Karpas-422 (cell line): ENCODE measurements around the gene NDEL1. TPM values are rescaled to one million over a fixed set of nuclear protein-coding genes. Genes with fewer than 3 reads are reported as not detected.

Experiments used
- DNase-seq: peaks from one replicate; pipeline ENCODE4 v3.0.0-alpha.2; 2015
- H2AFZ ChIP-seq: fragments of 200-600 bp; sonication (generic); 2 replicates; pipeline ENCODE4 v1.6.1; 2014; ENCODE audit warnings: antibody characterized with exemption, low read length, mixed read lengths
- H3K27ac ChIP-seq: fragments of 200-600 bp; sonication (generic); 2 replicates; pipeline ENCODE4 v1.5.1; 2014; ENCODE audit warnings: mild to moderate bottlenecking, low read length, moderate library complexity
- H3K27me3 ChIP-seq: fragments of 200-600 bp; sonication (generic); 2 replicates; pipeline ENCODE4 v1.6.1; 2014; ENCODE audit warnings: low read length, mixed read lengths
- H3K36me3 ChIP-seq: fragments of 200-600 bp; sonication (generic); 2 replicates; pipeline ENCODE4 v1.6.1; 2014; ENCODE audit warnings: low read length, mixed read lengths; ENCODE audit not compliant: insufficient read depth
- H3K4me1 ChIP-seq: fragments of 200-600 bp; sonication (generic); 2 replicates; pipeline ENCODE4 v1.6.1; 2014; ENCODE audit warnings: mild to moderate bottlenecking, low read length, mixed read lengths
- H3K4me2 ChIP-seq: fragments of 200-600 bp; sonication (generic); 2 replicates; pipeline ENCODE4 v1.6.1; 2014; ENCODE audit warnings: low read length, low read depth, mild to moderate bottlenecking; ENCODE audit not compliant: poor library complexity, severe bottlenecking
- H3K4me3 ChIP-seq: fragments of 200-600 bp; sonication (generic); 2 replicates; pipeline ENCODE4 v1.5.1; 2014; ENCODE audit warnings: mild to moderate bottlenecking, antibody characterized with exemption, low read length, mixed read lengths
- H3K79me2 ChIP-seq: fragments of 200-600 bp; sonication (generic); 2 replicates; pipeline ENCODE4 v1.6.1; 2014; ENCODE audit warnings: mild to moderate bottlenecking, low read length, mixed read lengths
- H3K9ac ChIP-seq: fragments of 200-600 bp; sonication (generic); 2 replicates; pipeline ENCODE4 v1.6.0; 2014; ENCODE audit warnings: low read length
- H3K9me2 ChIP-seq: fragments of 200-600 bp; sonication (generic), shearing (Covaris generic); replicated peaks from 2 replicates; pipeline ENCODE4 v1.6.0; 2014; ENCODE audit warnings: mild to moderate bottlenecking, low read length, moderate library complexity; ENCODE audit not compliant: insufficient read depth
- H3K9me3 ChIP-seq: fragments of 300-700, 200-600 bp; sonication (generic); 2 replicates; pipeline ENCODE4 v1.6.1; 2014; ENCODE audit warnings: low read length, mixed read lengths
- H4K20me1 ChIP-seq: fragments of 200-600 bp; sonication (generic); 2 replicates; pipeline ENCODE4 v1.6.1; 2014; ENCODE audit warnings: mild to moderate bottlenecking, antibody characterized with exemption, low read length, low read depth; ENCODE audit not compliant: insufficient read depth
- total RNA-seq: library from RNA; depleted of rRNA; stranded (reverse); fragments of >200 nt; shearing (Covaris generic); gene quantifications from 2 replicates; pipeline ENCODE4 v1.2.3, GENCODE V29; 2014; ENCODE audit warnings: low replicate concordance

The NDEL1 gene
- total RNA-seq, 1 experiment from 2014 or later, result 48.6 TPM

DNA sequence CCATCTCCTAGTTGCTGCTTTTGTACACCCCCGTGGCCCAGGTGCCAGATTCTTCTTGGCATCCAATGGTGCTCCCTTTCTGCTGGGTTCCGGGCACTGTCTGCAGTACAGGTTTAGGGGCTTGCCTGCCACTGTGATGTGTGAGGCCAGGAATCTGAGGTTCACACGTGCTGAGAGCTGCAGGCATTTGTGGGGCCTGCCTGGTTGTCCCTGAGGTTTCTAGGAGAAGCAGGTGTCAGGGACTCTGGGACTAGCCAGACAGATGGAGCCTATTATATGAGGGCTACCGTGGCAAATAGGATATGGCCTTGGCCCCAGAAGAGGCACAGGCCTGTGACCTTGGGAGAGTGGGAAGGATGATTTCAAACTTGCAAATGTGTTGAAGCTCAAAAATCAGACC is 29.3 kb downstream of the NDEL1 start:
- H3K79me2 ChIP-seq, result peaks cover 56% of the 10 kb centered on the region
- no peaks in the 10 kb centered on the region for H3K9me2 ChIP-seq
- H3K27me3 ChIP-seq, result no peaks in the 10 kb centered on the region
- H3K36me3 ChIP-seq, result peaks cover 39% of the 10 kb centered on the region
- H3K9ac ChIP-seq, result no peak overlapping the region
- no peaks in the 10 kb centered on the region; the same call in 1 of the 2 replicates for H4K20me1 ChIP-seq
- H3K9me3 ChIP-seq, result no peaks in the 10 kb centered on the region
- H3K4me1 ChIP-seq, result no peaks in the 10 kb centered on the region
- no peak overlapping the region for H3K27ac ChIP-seq
- no peak overlapping the region for H2AFZ ChIP-seq
- H3K4me3 ChIP-seq, result no peak overlapping the region
- no peak overlapping the region for H3K4me2 ChIP-seq
- no peak for DNase-seq

DNA sequence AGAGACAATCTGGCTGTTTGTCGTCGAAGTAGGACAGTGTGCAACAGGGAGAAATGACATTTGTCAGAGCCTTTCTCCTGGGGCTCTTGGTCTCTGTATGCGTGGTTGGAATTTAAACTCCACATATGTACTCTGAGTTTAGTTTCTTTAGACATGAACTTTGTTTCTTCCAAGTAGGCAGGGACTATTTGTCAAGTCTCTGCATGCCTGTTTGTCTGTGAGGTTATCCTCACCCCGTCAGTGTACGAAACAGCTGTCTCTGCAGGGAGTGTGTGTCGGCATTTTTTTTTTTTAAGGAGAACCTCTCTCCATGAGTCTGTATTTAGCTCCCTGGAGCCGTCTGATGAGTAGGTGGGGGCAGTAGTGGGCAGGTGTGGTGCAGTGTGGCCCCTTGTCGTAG is 29.7 kb downstream of the NDEL1 start:
- no peaks in the 10 kb centered on the region; the same call in 1 of the 2 replicates for H4K20me1 ChIP-seq
- H3K9me2 ChIP-seq, result no peaks in the 10 kb centered on the region
- H3K36me3 ChIP-seq, result peaks cover 35% of the 10 kb centered on the region
- DNase-seq, result no peak
- H3K4me1 ChIP-seq, result no peaks in the 10 kb centered on the region
- H2AFZ ChIP-seq, result no peak overlapping the region
- no peak overlapping the region for H3K27ac ChIP-seq
- peaks cover 55% of the 10 kb centered on the region for H3K79me2 ChIP-seq
- H3K4me3 ChIP-seq, result no peak overlapping the region
- H3K9me3 ChIP-seq, result no peaks in the 10 kb centered on the region
- H3K4me2 ChIP-seq, result no peak overlapping the region
- no peaks in the 10 kb centered on the region for H3K27me3 ChIP-seq
- no peak overlapping the region for H3K9ac ChIP-seq

DNA sequence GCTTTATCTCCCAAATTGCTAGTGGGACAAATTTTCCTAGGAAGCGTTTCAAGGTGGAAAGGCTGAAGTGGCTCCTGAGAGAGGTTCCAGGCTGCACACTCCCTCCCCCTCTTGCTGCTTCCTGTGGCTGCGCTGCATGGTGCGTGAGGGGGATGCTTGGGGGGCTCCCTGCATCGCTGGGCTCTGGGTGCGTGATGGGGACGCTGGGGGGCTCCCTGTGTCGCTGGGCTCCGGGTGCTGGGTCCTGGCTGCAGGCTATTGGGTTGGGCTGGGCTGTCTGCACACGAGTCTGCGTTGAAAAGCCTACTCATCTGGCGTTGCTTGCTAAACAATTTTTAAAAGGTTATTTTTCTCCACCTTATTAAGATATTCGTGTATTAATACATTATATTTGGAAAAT is 30.1 kb downstream of the NDEL1 start:
- Histone ChIP-seq H3K79me2 (peaks cover 52% of the 10 kb centered on the region), H3K36me3 (peaks cover 31% of the 10 kb centered on the region), H3K9me2 (no peaks in the 10 kb centered on the region), H3K4me2 (no peak overlapping the region), H3K9ac (no peak overlapping the region), H3K27ac (no peak overlapping the region), H4K20me1 (no peaks in the 10 kb centered on the region; the same call in 1 of the 2 replicates), H3K9me3 (no peaks in the 10 kb centered on the region), H3K4me1 (no peaks in the 10 kb centered on the region), H3K4me3 (no peak overlapping the region), H2AFZ (no peak overlapping the region), H3K27me3 (no peaks in the 10 kb centered on the region)
- DNase-seq, result no peak

DNA sequence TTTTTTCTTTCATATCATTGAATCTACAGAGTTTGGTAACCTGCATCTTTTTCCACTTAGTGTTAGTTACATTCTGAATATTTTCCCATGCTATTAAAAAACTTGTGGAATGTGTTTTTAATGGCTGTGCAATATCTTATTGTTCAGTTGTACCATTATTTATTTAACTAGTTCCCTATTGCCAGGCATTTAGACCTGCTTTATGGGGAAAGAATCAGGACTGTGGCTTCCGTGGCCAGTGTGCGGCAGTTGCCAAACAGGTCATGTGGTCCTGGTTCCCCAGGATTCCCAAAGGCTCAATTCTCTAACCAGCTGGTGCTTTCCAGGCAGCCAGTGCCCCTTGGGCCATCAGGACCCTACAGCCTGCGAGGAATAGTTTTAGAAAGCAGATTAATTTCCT is 30.8 kb downstream of the NDEL1 start:
- H3K4me1 ChIP-seq, result no peaks in the 10 kb centered on the region
- no peak for DNase-seq
- no peak overlapping the region for H2AFZ ChIP-seq
- H3K27ac ChIP-seq, result no peak overlapping the region
- H3K9me2 ChIP-seq, result no peaks in the 10 kb centered on the region
- peaks cover 24% of the 10 kb centered on the region for H3K36me3 ChIP-seq
- no peaks in the 10 kb centered on the region for H3K9me3 ChIP-seq
- H3K27me3 ChIP-seq, result no peaks in the 10 kb centered on the region
- no peak overlapping the region for H3K9ac ChIP-seq
- no peak overlapping the region for H3K4me2 ChIP-seq
- no peak overlapping the region for H3K4me3 ChIP-seq
- H3K79me2 ChIP-seq, result peaks cover 48% of the 10 kb centered on the region
- H4K20me1 ChIP-seq, result no peaks in the 10 kb centered on the region; the same call in 1 of the 2 replicates

DNA sequence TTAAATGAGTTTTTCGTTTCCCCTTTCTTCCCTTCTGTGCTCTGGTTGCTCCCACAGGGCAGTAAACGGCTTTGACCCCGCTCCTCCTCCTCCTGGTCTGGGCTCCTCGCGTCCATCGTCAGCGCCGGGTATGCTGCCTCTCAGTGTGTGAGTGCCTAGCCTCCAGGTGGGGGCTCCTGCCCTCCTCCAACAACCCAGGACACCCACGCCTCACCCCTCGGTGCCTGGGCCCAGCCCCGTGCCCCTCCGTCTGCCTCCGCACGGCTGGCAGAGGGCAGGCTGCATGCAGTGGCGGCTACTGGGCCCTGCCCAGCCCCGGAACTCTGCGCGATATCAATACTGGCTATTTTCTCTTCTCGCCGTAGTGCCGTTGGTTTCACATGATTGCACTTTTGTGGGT is 31.2 kb downstream of the NDEL1 start:
- Histone ChIP-seq H3K27ac (no peak overlapping the region), H3K9me2 (no peaks in the 10 kb centered on the region), H4K20me1 (no peaks in the 10 kb centered on the region; the same call in 1 of the 2 replicates), H3K4me3 (no peak overlapping the region), H3K79me2 (peaks cover 43% of the 10 kb centered on the region), H3K27me3 (no peaks in the 10 kb centered on the region), H3K9me3 (no peaks in the 10 kb centered on the region), H3K4me1 (no peaks in the 10 kb centered on the region), H3K36me3 (peaks cover 21% of the 10 kb centered on the region), H3K4me2 (no peak overlapping the region), H2AFZ (no peak overlapping the region), H3K9ac (no peak overlapping the region)
- no peak for DNase-seq

DNA sequence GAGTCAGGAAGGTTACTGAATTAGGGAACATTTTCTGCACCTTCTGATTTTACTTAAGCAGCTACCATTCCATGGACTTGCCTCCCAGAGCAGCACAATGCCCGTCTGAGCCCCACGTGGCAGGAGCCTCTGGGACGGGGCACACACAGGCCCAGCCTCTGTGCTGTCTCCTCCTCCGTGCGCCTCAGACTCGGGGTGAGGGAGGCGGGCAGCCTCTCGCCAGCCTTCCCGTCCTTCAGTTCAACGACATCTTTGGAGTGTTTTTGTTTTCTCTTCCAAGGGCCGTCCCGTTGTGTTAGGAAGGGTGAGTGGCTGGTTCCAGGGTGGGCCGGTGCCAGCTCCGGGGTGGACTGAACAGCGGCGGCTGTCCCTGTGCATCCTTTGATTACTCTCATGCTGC is 31.8 kb downstream of the NDEL1 start:
- Histone ChIP-seq H2AFZ (no peak overlapping the region), H3K9ac (no peak overlapping the region), H4K20me1 (no peaks in the 10 kb centered on the region; the same call in 1 of the 2 replicates), H3K9me2 (no peaks in the 10 kb centered on the region), H3K79me2 (peaks cover 37% of the 10 kb centered on the region), H3K4me1 (no peaks in the 10 kb centered on the region), H3K27ac (no peak overlapping the region), H3K36me3 (peaks cover 15% of the 10 kb centered on the region), H3K9me3 (no peaks in the 10 kb centered on the region), H3K27me3 (no peaks in the 10 kb centered on the region), H3K4me3 (no peak overlapping the region), H3K4me2 (no peak overlapping the region)
- no peak for DNase-seq

DNA sequence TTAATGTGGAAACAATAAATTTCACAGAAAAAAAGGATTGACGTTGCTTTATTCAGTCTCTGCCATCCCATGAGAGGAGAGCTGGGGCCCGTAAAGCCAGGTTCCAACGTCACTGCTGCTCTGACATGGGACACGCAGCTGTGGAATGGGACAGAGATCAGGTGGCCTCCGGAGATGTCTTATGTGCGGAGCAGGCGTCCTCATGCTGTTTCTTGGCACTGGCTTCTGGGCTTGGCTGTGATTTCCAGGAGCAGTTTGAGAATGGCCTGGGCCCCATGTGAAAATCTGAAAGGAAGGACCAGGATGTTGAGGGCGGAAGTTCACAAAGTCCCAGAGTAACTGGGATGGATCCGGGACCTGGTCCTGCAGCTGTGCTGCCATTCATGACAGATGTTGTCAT is 32.4 kb downstream of the NDEL1 start:
- Histone ChIP-seq H3K36me3 (peaks cover 14% of the 10 kb centered on the region), H3K27me3 (no peaks in the 10 kb centered on the region), H3K9me3 (no peaks in the 10 kb centered on the region), H3K4me1 (no peaks in the 10 kb centered on the region), H4K20me1 (no peaks in the 10 kb centered on the region; the same call in 1 of the 2 replicates), H3K9ac (no peak overlapping the region), H3K4me2 (no peak overlapping the region), H3K27ac (no peak overlapping the region), H3K79me2 (peaks cover 31% of the 10 kb centered on the region), H3K9me2 (no peaks in the 10 kb centered on the region), H2AFZ (no peak overlapping the region), H3K4me3 (no peak overlapping the region)
- DNase-seq, result no peak

DNA sequence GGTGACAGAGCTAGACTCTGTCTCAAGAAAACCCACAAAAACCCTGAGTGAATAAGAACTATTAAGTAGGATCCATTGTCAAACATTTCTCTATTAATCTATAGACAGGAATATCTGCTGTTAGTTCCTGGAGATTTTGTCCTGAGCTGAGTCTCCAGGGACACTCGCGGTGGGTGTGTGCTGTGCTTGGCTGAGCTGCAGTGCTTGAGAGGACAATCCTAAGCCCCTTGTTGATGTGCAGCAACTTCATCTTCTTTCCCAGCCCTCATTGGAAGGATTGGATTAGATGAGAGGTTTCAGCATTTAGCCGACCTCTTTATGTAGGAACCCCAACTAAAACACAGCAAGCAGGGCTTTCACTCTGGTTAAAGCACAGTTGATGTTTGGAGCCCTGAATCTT is 33.3 kb downstream of the NDEL1 start:
- Histone ChIP-seq H3K27ac (no peak overlapping the region), H3K9me2 (no peaks in the 10 kb centered on the region), H3K9ac (no peak overlapping the region), H3K4me2 (no peak overlapping the region), H3K36me3 (peaks cover 13% of the 10 kb centered on the region), H3K4me3 (no peak overlapping the region), H3K79me2 (peaks cover 25% of the 10 kb centered on the region), H3K9me3 (no peaks in the 10 kb centered on the region), H4K20me1 (no peaks in the 10 kb centered on the region; the same call in 1 of the 2 replicates), H3K4me1 (no peaks in the 10 kb centered on the region), H2AFZ (no peak overlapping the region), H3K27me3 (no peaks in the 10 kb centered on the region)
- no peak for DNase-seq

DNA sequence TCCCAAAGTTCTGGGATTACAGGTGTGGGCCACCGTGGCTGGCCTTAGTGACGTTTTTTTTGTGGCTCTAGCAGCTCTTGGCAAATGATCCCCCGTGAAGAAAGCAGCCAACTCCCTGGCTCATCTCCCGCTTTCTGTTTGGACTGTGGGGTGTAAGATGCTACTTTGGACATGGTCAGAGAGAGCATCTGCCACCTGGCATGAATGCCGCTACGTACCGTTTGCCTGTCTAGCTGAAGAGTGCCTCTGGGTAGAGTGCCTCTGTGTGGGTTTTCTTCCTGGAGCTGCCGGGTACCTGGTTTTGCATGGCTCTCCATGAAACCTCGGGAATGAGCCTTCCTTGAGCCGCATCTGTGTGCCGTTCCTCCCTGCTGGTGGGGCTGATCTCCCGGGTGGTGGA is 34.3 kb downstream of the NDEL1 start:
- DNase-seq, result no peak
- Histone ChIP-seq H4K20me1 (no peaks in the 10 kb centered on the region), H3K27ac (no peak overlapping the region)

More for the DNA sequence above, 34.3 kb downstream of the NDEL1 start:
- Histone ChIP-seq H3K27me3 (no peaks in the 10 kb centered on the region), H2AFZ (no peak overlapping the region), H3K36me3 (peaks cover 15% of the 10 kb centered on the region), H3K9me3 (no peaks in the 10 kb centered on the region), H3K4me3 (no peak overlapping the region), H3K4me1 (no peaks in the 10 kb centered on the region), H3K4me2 (no peak overlapping the region), H3K9ac (no peak overlapping the region), H3K79me2 (peaks cover 16% of the 10 kb centered on the region), H3K9me2 (no peaks in the 10 kb centered on the region)
